ENCODE results near the gene TLK1. TPM values are rescaled to one million over a fixed set of nuclear protein-coding genes. Genes with fewer than 3 reads are reported as not detected.

The TLK1 gene
- total and polyA plus RNA-seq, 12 donors: 5.8 to 41.8 (median 31.1) TPM

DNA sequence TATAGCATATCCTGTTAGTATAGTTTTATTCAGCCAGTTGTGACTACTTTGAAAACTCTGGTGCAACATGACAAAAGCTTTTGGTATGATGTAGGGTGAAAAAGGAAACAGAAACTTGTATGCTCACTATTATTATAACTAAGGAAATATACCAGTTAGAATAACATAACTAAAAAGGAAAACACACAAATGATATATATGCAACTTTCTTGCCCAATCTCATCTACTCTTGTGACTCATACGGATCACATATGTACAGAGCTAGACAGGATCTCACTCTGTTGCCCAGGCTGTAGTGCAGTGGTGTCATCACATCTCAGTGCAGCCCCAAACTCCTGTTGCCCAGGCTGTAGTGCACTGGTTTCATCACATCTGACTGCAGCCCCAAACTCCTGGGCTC lies 12.4 kb upstream of the TLK1 start:
- Histone ChIP-seq H3K4me3 (no peak overlapping the region), H3K27ac (no peak overlapping the region), H3K36me3 (no peaks in the 10 kb centered on the region), H3K27me3 (peaks cover 0 to 5% (median 0%) of the 10 kb centered on the region in 7 donors), H3K4me1 (no peaks in the 10 kb centered on the region), H3K9me3 (no peaks in the 10 kb centered on the region)
- WGBS, 2 donors: 81 to 93% methylated on average over 1 of the region's 1 CpG
- TF ChIP-seq, protein P1, sequence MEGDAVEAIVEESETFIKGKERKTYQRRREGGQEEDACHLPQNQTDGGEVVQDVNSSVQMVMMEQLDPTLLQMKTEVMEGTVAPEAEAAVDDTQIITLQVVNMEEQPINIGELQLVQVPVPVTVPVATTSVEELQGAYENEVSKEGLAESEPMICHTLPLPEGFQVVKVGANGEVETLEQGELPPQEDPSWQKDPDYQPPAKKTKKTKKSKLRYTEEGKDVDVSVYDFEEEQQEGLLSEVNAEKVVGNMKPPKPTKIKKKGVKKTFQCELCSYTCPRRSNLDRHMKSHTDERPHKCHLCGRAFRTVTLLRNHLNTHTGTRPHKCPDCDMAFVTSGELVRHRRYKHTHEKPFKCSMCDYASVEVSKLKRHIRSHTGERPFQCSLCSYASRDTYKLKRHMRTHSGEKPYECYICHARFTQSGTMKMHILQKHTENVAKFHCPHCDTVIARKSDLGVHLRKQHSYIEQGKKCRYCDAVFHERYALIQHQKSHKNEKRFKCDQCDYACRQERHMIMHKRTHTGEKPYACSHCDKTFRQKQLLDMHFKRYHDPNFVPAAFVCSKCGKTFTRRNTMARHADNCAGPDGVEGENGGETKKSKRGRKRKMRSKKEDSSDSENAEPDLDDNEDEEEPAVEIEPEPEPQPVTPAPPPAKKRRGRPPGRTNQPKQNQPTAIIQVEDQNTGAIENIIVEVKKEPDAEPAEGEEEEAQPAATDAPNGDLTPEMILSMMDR (IDR thresholded peaks at IDR 0.05): no peak
- no peak for ATAC-seq
- intact Hi-C loops (cut with DNase I): no loop called here
- no peak for DNase-seq

GRCh38 chr2:171171808-171172207 lies 11.1 kb upstream of the TLK1 start:
- Histone ChIP-seq H3K27me3 (peaks cover 0 to 5% (median 0%) of the 10 kb centered on the region in 7 donors), H3K4me3 (no peak overlapping the region), H3K4me1 (no peaks in the 10 kb centered on the region), H3K9me3 (no peaks in the 10 kb centered on the region), H3K36me3 (no peaks in the 10 kb centered on the region), H3K27ac (no peak overlapping the region)
- TF ChIP-seq, protein P1 (IDR thresholded peaks at IDR 0.05): no peak
- WGBS, 2 donors: 93% methylated on average over 1 of the region's 1 CpG
- DNase-seq (no peak), ATAC-seq (no peak)
- intact Hi-C loops (cut with DNase I): no loop called here

- DNase-seq (no peak), ATAC-seq (no peak)
- H3K4me1 ChIP-seq: no peaks in the 10 kb centered on the region
- no peak overlapping the region for H3K4me3 ChIP-seq
- TF ChIP-seq, protein P1 (IDR thresholded peaks at IDR 0.05): no peak
- H3K27me3 ChIP-seq: peaks cover 0 to 5% (median 0%) of the 10 kb centered on the region in 7 donors
- no peaks in the 10 kb centered on the region for H3K9me3 ChIP-seq
- H3K27ac ChIP-seq: no peak overlapping the region
- intact Hi-C loops (cut with DNase I): loop anchor here in 2 of 10 donors (10.0 kb wide), 3 partner anchors 195 to 265 kb away; partner anchors contain the start of genes DCAF17 (in 1 of the 2) and METTL8 (in 1 of the 2)
- no peaks in the 10 kb centered on the region for H3K36me3 ChIP-seq
Measured at GRCh38 chr2:171169839-171170238, 9.1 kb upstream of the TLK1 start.

- TF ChIP-seq, protein P1 (IDR thresholded peaks at IDR 0.05): no peak
- peaks cover 0 to 5% (median 0%) of the 10 kb centered on the region in 7 donors for H3K27me3 ChIP-seq
- H3K4me1 ChIP-seq: no peaks in the 10 kb centered on the region
- WGBS, 2 donors: 53 to 67% methylated on average over 2 of the region's 2 CpGs
- no peak overlapping the region for H3K27ac ChIP-seq
- no peaks in the 10 kb centered on the region for H3K9me3 ChIP-seq
- ATAC-seq (no peak), DNase-seq (no peak)
- no peak overlapping the region for H3K4me3 ChIP-seq
- intact Hi-C loops (cut with DNase I): loop anchor here in 2 of 10 donors (10.0 kb wide), 3 partner anchors 195 to 265 kb away; partner anchors contain the start of genes DCAF17 (in 1 of the 2) and METTL8 (in 1 of the 2)
- no peaks in the 10 kb centered on the region for H3K36me3 ChIP-seq
Measured at GRCh38 chr2:171169333-171169732, 8.6 kb upstream of the TLK1 start.

Measured in heart right ventricle (tissue), 16 donors.